ENCODE measurements around the gene IRAK1. TPM values are rescaled to one million over a fixed set of nuclear protein-coding genes. Genes with fewer than 3 reads are reported as not detected.

The IRAK1 gene
- total RNA-seq, 2 experiments from 2014 or later, result 107 to 112 TPM

DNA sequence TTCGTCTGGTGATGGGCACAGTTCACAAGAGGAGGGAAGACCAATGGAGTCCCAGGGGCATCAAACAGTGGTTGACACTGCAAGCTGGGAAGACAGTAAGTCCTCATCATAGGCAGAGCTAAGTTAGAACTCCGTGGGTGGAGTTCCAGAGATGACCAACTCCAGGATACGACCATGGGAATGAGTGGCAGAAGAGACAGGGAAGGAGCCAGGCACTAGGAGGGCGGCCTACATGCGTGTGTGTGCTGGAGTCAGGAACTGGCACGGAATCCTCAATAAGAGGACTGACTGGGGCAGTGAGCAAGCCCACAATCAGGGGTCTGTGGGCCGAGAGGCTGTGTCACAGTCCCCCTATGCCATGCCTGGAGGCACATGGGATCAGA lies 30.4 kb upstream of the IRAK1 start:
- Mint-ChIP-seq H3K9me3 (no peaks in the 10 kb centered on the region), H3K4me1 (peaks cover 26% of the 10 kb centered on the region), H3K36me3 (ENCODE audit: low read depth) (peaks cover 29% of the 10 kb centered on the region), H3K27me3 (no peaks in the 10 kb centered on the region), H3K4me3 (no peak overlapping the region), H3K27ac (peak overlapping the region; percentile 69)
- POLR2A ChIA-PET, result no interaction called here
- CTCF ChIA-PET, result interaction anchor here (0.6 to 1.4 kb wide), 3 partner anchors 10 to 15 kb away, joined by 3 to 4 read pairs (median 4); no protein-coding TSS in a partner anchor
- no peak for DNase-seq

DNA sequence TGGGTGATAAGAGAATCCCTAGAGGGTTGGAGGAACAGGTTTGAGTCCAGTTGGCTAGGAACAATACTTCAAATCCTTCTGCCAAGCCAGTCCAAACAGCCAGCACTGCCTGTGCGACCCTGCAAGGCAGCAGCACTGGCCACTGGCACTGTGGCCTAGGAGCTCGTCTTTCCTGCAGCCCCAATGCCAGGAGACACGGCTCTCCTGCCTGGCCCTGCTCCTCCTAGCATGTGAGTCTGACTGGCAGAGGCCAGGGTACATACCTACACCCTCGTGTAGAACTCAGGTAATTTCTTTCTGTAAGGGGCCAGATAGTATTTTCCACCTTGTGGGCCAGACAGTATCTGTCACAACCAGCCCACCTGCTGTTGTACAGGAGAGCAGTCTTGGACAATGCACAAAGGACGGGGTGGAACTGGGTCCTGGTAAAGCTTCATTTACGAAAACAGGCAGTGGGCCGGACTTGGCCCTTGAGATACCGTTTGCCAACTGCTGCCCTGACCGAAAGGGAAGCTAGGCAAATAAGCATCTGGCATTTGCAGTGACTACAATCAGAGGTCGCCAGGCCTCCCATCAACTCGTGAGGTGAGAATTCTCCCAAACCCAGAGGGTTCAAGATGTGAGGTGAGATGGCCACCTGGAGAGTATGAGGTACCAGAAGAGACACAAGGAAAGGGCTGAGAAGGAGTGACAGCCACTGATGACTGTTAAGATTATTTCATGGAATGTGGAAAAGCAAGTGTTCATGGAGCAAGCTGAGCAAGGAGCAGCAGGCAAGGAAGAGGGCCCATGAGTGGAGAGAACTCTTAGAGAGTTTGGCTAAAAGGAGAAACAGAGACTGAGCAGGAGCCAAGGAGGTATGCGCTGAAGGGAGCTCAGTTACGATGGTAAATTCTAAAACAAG lies 29.8 kb upstream of the IRAK1 start:
- Mint-ChIP-seq H3K27ac (peak overlapping the region; percentile 19), H3K4me3 (no peak overlapping the region), H3K9me3 (no peaks in the 10 kb centered on the region), H3K36me3 (ENCODE audit: low read depth) (peaks cover 27% of the 10 kb centered on the region), H3K27me3 (no peaks in the 10 kb centered on the region), H3K4me1 (peaks cover 24% of the 10 kb centered on the region)
- CTCF ChIA-PET, result interaction anchor here (0.6 to 1.4 kb wide), 3 partner anchors 10 to 15 kb away, joined by 3 to 4 read pairs (median 4); no protein-coding TSS in a partner anchor
- DNase-seq, result no peak
- POLR2A ChIA-PET, result no interaction called here

DNA sequence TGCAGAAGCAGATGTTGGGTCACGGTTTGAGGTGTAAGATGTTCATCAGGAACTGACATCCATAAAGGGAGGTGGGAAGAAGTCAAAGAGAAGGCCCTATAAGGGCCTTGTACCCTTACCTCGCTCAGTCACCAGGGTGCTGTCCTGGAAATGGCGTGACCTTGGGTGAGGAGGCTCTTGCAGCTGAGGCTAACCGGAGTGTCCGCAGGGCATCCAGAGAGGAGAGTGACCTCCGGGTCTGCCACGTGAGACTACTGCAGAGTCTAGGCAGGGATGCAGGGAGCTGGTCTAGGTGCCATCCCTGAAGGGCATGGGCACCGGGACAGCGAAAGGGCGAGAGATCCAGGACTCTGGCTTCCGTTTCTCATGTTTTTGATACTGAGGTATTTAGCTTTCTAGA lies 28.7 kb upstream of the IRAK1 start:
- Mint-ChIP-seq H3K36me3 (ENCODE audit: low read depth) (peaks cover 30% of the 10 kb centered on the region), H3K4me1 (peaks cover 28% of the 10 kb centered on the region), H3K27me3 (no peaks in the 10 kb centered on the region), H3K27ac (no peak overlapping the region), H3K4me3 (no peak overlapping the region), H3K9me3 (no peaks in the 10 kb centered on the region)
- no peak for DNase-seq
- POLR2A ChIA-PET, result no interaction called here
- CTCF ChIA-PET, result no interaction called here

DNA sequence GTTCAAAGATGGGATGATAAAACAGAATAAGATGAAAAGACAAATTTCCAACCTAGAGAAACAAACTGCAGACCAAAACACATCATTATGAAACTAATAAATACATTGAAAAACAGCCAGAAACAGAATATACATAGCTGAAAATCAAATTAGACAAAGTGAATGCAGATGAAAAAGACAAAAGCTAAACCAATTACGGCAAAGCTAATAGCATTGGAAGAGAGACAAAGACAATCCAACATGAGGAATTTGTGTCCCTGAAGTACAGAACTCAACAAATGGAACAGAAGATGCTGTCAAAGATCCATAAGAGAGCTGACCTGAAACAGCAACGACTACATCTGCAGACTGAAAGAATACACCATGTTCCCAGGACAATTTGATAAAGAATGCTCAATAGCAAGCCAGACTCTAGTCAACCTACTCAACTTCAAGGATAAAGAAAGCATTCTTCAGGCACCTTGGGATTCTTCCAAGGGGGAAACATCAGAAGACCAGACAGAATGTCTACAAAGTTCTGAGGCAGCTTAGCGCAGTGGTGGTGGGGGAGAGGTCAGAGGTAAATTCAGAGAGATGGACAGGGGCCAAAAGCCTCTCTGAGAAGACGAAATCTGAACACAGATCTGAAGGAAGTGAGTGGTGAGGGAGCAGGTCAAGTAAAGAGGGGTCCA lies 27.4 kb upstream of the IRAK1 start:
- ChIA-PET POLR2A (no interaction called here), CTCF (interaction anchor here (0.6 to 1.3 kb wide), 2 partner anchors 26 to 136 kb away, joined by 3 to 4 read pairs; no protein-coding TSS in a partner anchor)
- H3K4me1 Mint-ChIP-seq, result peaks cover 30% of the 10 kb centered on the region
- DNase-seq, result no peak
- peak overlapping the region; percentile 52 for H3K27ac Mint-ChIP-seq
- no peaks in the 10 kb centered on the region for H3K27me3 Mint-ChIP-seq
- no peaks in the 10 kb centered on the region for H3K9me3 Mint-ChIP-seq
- H3K36me3 Mint-ChIP-seq (ENCODE audit: low read depth), result peaks cover 32% of the 10 kb centered on the region
- no peak overlapping the region for H3K4me3 Mint-ChIP-seq

DNA sequence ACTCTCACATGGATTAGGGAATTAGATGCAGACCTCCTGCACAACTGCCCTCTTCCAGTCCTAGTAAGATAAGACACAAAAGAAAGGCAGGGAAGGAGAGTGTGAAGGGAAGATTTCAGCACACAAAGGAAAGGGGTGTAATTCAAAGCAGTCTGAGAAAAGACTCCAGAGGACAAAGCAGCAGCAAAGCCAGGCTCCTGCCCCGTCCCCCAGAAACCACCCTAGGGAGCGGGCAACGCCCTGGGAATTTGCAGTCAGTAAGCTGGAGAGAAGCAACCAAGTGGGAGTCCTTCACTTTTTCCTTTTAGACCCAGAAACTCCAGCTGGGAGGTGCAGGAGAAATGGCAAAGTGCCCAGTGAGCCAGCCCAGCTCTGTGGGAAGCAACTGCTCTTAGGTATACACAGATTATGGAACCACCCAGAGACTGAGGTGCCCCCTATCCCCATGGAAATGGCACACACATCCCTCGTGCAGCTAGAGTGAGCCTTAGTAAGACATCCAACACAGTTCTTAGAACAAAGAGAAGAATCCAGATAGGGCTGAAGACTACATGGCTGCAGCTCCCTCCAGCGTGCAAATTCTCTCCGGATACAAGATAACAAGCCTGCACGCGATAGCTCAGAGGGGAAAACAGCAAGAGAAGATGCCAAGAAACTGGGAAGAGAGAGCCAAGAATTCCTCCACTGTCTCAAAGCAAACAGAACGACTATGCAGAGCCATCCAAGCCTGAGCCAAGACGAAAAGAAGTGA lies 26.5 kb upstream of the IRAK1 start:
- no peak for DNase-seq
- POLR2A ChIA-PET, result no interaction called here
- H3K36me3 Mint-ChIP-seq (ENCODE audit: low read depth), result peaks cover 31% of the 10 kb centered on the region
- no peaks in the 10 kb centered on the region for H3K9me3 Mint-ChIP-seq
- H3K27ac Mint-ChIP-seq, result peak overlapping the region; percentile 25
- no peak overlapping the region for H3K4me3 Mint-ChIP-seq
- H3K27me3 Mint-ChIP-seq, result no peaks in the 10 kb centered on the region
- H3K4me1 Mint-ChIP-seq, result peaks cover 30% of the 10 kb centered on the region
- CTCF ChIA-PET, result interaction anchor here (0.6 kb wide), 1 partner anchor 135 kb away, joined by 3 read pairs; no protein-coding TSS in a partner anchor

DNA sequence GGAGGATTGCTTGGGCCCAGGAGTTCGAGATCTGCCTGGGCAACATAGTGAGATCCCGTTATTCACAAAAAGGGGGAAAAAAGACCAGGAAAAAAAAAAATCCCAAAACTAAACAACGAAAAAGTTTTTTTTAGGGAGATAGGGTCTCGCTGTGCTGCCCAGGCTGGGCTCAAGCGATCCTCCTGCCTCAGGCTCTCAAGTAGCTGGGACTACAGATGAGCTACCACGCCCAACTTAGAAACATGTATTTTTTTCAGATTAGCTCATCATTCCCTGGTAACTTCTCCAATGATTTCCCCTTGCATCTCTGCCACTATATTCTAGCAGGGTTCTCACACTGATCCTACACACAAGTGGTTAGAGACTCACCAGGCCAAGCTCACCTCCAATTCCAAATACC lies 24.4 kb upstream of the IRAK1 start:
- no peak for DNase-seq
- ChIA-PET CTCF (no interaction called here), POLR2A (no interaction called here)
- Mint-ChIP-seq H3K4me1 (peaks cover 28% of the 10 kb centered on the region), H3K27me3 (no peaks in the 10 kb centered on the region), H3K4me3 (no peak overlapping the region), H3K27ac (peak overlapping the region; percentile 25), H3K9me3 (no peaks in the 10 kb centered on the region), H3K36me3 (ENCODE audit: low read depth) (peaks cover 35% of the 10 kb centered on the region)

DNA sequence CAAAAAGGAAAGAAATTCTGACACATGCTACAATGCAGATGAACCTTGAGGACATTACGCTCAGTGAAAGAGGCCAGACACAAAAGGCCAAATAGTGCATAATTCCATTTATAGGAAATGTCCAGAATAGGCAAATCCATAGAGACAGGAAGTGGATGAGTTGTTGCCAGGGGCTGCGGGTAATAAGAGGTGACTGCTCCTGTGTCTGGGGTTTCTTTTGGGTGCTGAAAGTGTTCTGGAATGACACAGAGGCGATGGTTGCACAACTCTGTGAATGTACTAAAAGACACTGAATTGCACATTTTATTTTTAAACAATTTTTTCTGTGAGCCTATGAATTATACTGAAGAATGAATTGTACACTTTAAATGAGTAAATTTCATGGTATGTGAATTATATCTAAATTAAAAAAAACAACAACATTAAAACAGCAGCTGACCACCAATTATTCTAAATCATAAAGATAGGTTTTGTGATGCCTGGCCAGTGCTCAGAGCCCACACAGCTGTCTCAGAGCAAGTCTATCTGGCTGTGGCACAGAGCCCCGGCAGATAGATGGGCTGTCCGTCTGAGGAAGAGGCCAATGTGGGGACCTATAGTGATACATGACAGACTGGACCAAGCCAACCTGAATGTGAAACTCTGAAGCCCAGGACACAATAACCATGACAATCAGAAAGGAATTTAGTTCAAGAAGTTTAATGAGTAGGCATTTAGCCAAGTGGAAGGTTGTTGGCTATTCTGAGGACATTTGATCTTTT lies 23.5 kb upstream of the IRAK1 start:
- Mint-ChIP-seq H3K36me3 (ENCODE audit: low read depth) (peaks cover 34% of the 10 kb centered on the region), H3K27ac (no peak overlapping the region), H3K9me3 (no peaks in the 10 kb centered on the region), H3K27me3 (no peaks in the 10 kb centered on the region), H3K4me3 (no peak overlapping the region), H3K4me1 (peaks cover 31% of the 10 kb centered on the region)
- ChIA-PET POLR2A (no interaction called here), CTCF (no interaction called here)
- DNase-seq, result no peak

DNA sequence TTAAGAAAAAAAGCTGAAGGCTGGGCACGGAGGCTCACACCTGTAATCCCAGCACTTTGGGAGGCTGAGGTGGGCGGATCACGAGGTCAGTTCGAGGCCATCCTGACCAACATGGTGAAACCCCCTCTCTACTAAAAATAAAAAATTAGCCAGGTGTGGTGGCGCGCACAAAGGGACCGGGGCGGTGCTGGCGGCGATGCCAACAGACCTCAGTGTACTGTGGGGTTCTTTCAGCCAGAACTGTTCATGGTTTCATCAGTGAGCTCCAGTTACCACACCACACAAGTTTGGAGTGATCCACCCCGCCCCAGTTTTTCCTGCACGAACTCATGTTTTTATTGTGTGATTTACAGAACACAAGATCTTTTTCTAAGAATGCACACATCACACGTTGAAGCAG lies 21.2 kb upstream of the IRAK1 start:
- Mint-ChIP-seq H3K4me3 (no peak overlapping the region), H3K27ac (peak overlapping the region; percentile 9), H3K4me1 (peaks cover 36% of the 10 kb centered on the region), H3K36me3 (ENCODE audit: low read depth) (peaks cover 26% of the 10 kb centered on the region), H3K9me3 (no peaks in the 10 kb centered on the region), H3K27me3 (no peaks in the 10 kb centered on the region)
- POLR2A ChIA-PET, result no interaction called here
- CTCF ChIA-PET, result interaction anchor here (0.6 to 1.0 kb wide), 2 partner anchors 412 to 461 kb away, joined by 3 to 4 read pairs; no protein-coding TSS in a partner anchor
- DNase-seq, result no peak

DNA sequence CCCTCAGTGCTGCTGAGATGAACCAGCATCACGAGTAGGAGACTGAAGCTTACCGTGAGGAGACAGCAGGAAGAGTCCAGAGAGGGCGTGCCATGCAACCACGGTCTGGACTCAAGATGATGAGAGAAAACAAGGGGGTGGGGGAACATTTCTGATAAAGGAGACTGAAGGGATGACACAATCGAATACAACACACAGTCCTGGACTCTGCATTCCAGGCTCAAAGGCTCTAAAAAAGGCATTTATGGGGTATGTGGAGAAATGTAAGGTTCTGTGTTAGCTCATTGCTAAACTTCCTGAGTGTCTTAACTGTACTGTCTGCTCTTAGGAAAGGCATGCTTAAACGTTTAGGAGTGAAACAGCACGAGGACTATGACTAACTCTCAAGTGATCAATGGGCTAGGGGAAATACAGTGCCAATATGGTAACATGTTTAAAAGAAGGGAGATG lies 20.6 kb upstream of the IRAK1 start:
- Mint-ChIP-seq H3K27me3 (no peaks in the 10 kb centered on the region), H3K9me3 (no peaks in the 10 kb centered on the region), H3K4me1 (peaks cover 36% of the 10 kb centered on the region), H3K36me3 (ENCODE audit: low read depth) (peaks cover 26% of the 10 kb centered on the region), H3K27ac (peak overlapping the region; percentile 47), H3K4me3 (no peak overlapping the region)
- DNase-seq, result no peak
- ChIA-PET POLR2A (interaction anchor here (0.6 kb wide), 1 partner anchor 102 kb away, joined by 4 read pairs; no protein-coding TSS in a partner anchor), CTCF (interaction anchor here (0.6 to 1.8 kb wide), 2 partner anchors 9 to 462 kb away, joined by 4 read pairs; no protein-coding TSS in a partner anchor)

DNA sequence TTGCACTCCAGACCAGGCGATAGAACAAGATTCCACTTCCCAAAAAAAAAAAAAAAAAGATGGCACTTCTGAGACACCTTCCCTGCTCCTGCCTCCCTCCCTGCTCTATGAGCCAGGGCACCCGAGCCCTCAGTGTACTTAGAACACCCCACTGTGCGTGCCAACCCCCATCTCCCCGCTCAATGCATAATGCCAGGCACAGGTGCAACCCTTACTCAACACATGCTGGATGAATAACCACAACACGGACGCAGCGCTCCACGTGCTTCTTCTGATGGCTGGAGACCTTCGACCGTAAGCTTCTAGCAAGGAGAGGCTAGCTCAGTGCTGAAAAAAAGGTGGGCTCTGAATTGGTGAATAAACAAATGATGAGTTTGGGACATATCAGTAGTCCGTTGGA lies 19.9 kb upstream of the IRAK1 start:
- H3K9me3 Mint-ChIP-seq, result no peaks in the 10 kb centered on the region
- DNase-seq, result no peak
- H3K36me3 Mint-ChIP-seq (ENCODE audit: low read depth), result peaks cover 29% of the 10 kb centered on the region
- H3K4me1 Mint-ChIP-seq, result peaks cover 36% of the 10 kb centered on the region
- ChIA-PET CTCF (interaction anchor here (1.4 to 1.8 kb wide), 2 partner anchors 10 to 12 kb away, joined by 4 to 6 read pairs; no protein-coding TSS in a partner anchor), POLR2A (no interaction called here)
- no peak overlapping the region for H3K27ac Mint-ChIP-seq
- no peaks in the 10 kb centered on the region for H3K27me3 Mint-ChIP-seq
- H3K4me3 Mint-ChIP-seq, result no peak overlapping the region

DNA sequence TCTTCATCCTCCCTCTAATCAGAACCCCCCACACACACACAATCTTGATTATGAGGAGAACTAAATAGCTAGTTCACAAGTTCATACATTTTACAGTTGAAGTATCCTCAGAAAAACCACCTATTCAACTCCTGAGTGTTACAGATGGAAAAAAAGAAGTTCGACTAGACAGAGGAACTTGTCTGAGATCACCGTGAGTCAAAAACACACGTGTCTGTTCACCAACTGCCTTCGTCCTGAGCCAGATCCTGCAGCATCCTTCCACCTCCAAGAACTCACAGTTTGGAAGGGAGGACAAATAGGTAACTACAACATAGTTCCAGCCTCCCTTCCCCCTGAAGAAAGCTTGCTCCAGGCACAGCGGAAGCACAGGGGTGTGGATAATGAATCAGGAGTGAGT lies 19.0 kb upstream of the IRAK1 start:
- no peak for DNase-seq
- POLR2A ChIA-PET, result no interaction called here
- Mint-ChIP-seq H3K9me3 (no peaks in the 10 kb centered on the region), H3K4me3 (no peak overlapping the region), H3K27me3 (no peaks in the 10 kb centered on the region), H3K4me1 (peaks cover 33% of the 10 kb centered on the region), H3K36me3 (ENCODE audit: low read depth) (peaks cover 25% of the 10 kb centered on the region), H3K27ac (no peak overlapping the region)
- CTCF ChIA-PET, result interaction anchor here (1.4 to 1.8 kb wide), 2 partner anchors 11 kb away, joined by 4 to 6 read pairs; no protein-coding TSS in a partner anchor

DNA sequence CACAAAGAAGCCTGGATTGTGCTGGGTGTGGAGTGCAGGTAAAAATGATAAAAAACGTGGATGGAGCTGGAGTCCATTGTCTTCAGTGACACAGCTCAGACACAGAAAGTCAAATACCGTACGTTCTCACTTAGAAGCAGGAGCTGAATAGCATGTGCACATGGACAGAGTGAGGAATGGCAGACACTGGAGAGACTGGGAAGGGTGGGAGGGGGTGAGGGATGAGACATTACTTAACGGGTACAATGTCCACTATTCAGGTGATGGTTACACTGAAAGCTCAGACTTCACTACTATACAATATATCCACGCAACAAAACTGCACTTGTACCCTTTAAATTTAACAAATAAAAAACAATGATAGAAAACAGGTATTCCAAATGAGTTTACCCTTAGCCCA lies 18.1 kb upstream of the IRAK1 start:
- POLR2A ChIA-PET, result no interaction called here
- Mint-ChIP-seq H3K27me3 (no peaks in the 10 kb centered on the region), H3K27ac (no peak overlapping the region), H3K9me3 (no peaks in the 10 kb centered on the region), H3K4me1 (peaks cover 30% of the 10 kb centered on the region), H3K4me3 (no peak overlapping the region), H3K36me3 (ENCODE audit: low read depth) (peaks cover 25% of the 10 kb centered on the region)
- no peak for DNase-seq
- CTCF ChIA-PET, result no interaction called here
